Measurements from ENCODE around the gene OR1Q1.

The OR1Q1 gene

DNA sequence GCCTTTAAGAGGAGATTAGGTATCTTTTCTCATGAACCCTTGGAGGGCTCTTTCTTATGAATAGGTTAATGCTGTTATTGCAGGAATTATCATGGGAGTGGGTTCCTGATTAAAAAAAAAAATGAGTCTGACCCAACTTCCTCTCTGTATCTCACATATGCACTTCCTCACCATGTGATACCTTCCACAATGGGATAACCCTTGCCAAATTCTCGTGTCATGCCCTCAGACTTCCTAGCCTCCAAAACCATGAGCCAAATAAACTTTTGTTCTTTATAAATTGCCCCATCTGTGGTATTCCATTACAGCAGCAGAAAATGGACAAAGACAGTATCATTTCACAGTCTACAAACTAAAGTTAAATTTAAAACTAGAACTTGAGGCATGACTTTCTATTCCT, 41.8 kb downstream of the OR1Q1 start:
- Histone ChIP-seq H3K4me1 (ENCODE audit: control insufficient read depth, insufficient read depth, low read length) (no peaks in the 10 kb centered on the region), H3K4me3 (ENCODE audit: low read length in 2 of 2) (no peak overlapping the region), H3K9ac (ENCODE audit: low read length in 2 of 2) (no peak overlapping the region), H3K36me3 (ENCODE audit: control insufficient read depth in 2 of 2, insufficient read depth in 2 of 2, low read length in 2 of 2) (no peaks in the 10 kb centered on the region), H3K27me3 (ENCODE audit: control insufficient read depth in 1 of 2, insufficient read depth in 2 of 2, low read length in 2 of 2) (no peaks in the 10 kb centered on the region), H3K27ac (ENCODE audit: low read length) (no peak overlapping the region), H3K9me3 (ENCODE audit: control insufficient read depth in 2 of 2, low read length in 2 of 2) (no peaks in the 10 kb centered on the region)

DNA sequence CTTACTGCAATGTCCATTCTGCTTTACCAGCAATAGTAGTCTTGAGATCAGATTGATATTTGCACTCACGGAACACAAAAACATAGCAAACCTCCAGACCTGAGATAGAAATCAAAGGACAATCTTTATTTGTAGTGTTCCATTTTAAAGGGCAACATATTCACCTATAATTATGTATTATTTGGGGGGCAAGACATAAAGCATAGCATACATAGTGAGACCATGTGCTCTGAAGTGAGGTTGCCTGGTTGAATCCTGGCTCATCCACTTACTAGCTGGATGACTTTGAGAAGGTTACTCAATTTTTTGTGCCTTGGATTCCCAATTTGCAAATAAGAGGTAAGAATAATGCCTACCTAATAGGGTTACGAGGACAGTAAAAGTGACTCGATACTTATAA, 43.0 kb downstream of the OR1Q1 start, which contains the start of gene OR1B1:
TSS of gene OR1B1 (minus strand) at position 101 of the 400 bp plus-strand sequence.
- Histone ChIP-seq H3K9me3 (ENCODE audit: control insufficient read depth in 2 of 2, low read length in 2 of 2) (no peaks in the 10 kb centered on the region), H3K4me1 (ENCODE audit: control insufficient read depth, insufficient read depth, low read length) (no peaks in the 10 kb centered on the region), H3K36me3 (ENCODE audit: control insufficient read depth in 2 of 2, insufficient read depth in 2 of 2, low read length in 2 of 2) (no peaks in the 10 kb centered on the region), H3K9ac (ENCODE audit: low read length in 2 of 2) (no peak within 1 kb of the TSS), H3K27ac (ENCODE audit: low read length) (no peak within 1 kb of the TSS), H3K4me3 (ENCODE audit: low read length in 2 of 2) (no peak within 1 kb of the TSS), H3K27me3 (ENCODE audit: control insufficient read depth in 1 of 2, insufficient read depth in 2 of 2, low read length in 2 of 2) (peaks cover 0 to 2% of the 10 kb centered on the region in 2 donors)

DNA sequence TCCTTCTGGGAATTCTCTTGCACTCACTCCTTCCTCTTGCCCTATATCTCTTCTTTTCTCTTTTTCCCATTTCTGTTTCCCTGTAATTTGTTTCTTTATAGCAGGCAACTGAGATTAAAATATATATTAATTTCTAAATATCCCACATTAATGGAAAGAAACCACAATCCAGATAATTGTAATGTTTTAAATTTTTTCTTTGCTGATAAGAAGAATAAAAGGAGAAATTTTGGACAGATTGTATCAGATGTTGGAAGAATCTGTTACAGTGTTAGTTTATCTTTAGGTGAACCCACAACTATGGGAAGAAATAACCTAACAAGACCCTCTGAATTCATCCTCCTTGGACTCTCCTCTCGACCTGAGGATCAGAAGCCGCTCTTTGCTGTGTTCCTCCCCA, 46.9 kb downstream of the OR1Q1 start, which contains the start of gene OR1L1:
TSS of gene OR1L1 (plus strand) at position 301 of the 400 bp plus-strand sequence. CDS start at position 301, 0 bp downstream.
- no peak within 1 kb of the TSS for H3K4me3 ChIP-seq (ENCODE audit: low read length in 2 of 2)
- no peaks in the 10 kb centered on the region for H3K36me3 ChIP-seq (ENCODE audit: control insufficient read depth in 2 of 2, insufficient read depth in 2 of 2, low read length in 2 of 2)
- H3K27ac ChIP-seq (ENCODE audit: low read length): no peak within 1 kb of the TSS
- no peak within 1 kb of the TSS for H3K9ac ChIP-seq (ENCODE audit: low read length in 2 of 2)
- peaks cover 0 to 7% of the 10 kb centered on the region in 2 donors for H3K9me3 ChIP-seq (ENCODE audit: control insufficient read depth in 2 of 2, low read length in 2 of 2)
- peaks cover 0 to 2% of the 10 kb centered on the region in 2 donors for H3K27me3 ChIP-seq (ENCODE audit: control insufficient read depth in 1 of 2, insufficient read depth in 2 of 2, low read length in 2 of 2)
- no peaks in the 10 kb centered on the region for H3K4me1 ChIP-seq (ENCODE audit: control insufficient read depth, insufficient read depth, low read length)

All from stomach smooth muscle (tissue), 2 donors.